GM18517 (cell line): ENCODE measurements around the gene ELAVL2.
"Not testable (repeated sequence)": the region's sequence is repeated elsewhere in the genome, so short reads cannot be mapped to it uniquely, and the experiment has no call there.

Source experiments
- ATAC-seq: cut with Tn5 transposase; IDR thresholded peaks from one replicate; pipeline ENCODE4 v1.9.1; 2021; ENCODE audit warnings: mild to moderate bottlenecking, moderate library complexity; ENCODE audit not compliant: unreplicated experiment

The ELAVL2 gene

DNA sequence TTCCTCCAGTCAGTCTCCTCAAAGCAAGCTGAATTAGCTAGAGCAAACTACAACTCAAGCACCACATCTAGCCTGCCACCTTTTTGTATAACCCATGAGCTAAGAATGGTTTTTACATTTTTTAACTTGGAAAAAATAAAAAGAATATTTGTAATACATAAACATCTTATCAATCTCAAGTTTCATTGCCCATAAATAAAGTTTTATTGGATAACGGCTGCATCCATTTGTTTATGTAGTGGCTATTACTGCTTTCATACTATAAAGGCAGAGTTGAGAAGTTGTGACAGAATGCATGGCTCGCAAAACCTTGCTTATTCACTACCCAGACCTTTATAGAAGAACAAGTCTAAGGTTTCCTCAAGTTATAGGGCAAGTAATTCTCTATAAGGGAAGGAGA, 95.7 kb downstream of the ELAVL2 start:
- ATAC-seq = no peak

DNA sequence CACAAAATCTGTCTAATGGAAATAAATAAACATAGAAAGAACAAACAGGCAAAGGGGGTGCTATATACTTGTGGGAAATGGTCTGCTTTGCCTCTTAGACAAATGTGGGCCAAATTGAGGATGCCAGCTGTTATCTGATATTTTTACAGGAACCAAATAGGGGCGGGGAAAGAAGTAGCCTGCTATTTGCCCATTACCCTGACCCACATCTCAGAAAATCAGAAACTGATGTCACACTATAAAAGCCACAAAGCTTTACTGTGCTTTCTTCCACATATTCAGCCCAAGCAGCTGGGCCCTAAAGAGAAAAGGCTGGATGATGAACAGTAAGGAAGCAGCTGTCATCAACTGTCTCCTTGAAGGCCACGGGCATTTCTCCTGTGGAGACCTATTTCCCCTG, 97.3 kb downstream of the ELAVL2 start:
- ATAC-seq = no peak

DNA sequence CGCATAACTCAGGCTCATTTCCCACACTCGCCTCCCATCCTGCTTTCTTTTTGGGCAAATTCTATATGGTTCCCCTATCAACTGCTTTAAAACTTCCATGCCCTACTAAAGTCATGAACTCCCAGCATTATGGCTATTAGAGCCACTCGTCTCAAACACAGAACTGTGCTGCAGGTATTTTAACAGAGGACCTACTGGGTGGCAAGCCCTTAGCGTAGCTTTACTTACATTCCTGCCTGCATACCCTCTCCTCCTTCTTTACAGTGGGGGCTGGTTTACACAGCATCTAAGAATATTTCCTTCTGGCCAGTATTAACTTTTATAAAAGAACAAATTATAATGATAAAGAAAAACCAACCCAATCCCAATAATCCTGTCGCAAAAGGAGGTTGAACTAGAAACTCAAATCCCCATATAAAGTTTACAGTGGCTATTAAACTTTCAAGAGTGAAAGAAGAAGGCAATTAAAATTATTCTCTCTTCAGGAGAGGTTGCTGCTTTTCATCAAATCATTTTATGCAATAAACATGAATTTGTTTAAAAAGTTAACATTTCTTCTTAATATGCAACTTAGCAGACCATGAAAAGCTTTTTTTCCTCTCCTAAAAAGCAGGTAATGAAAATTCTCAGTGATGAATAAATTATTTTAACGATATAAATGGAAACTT, 100.6 kb downstream of the ELAVL2 start:
- ATAC-seq = no peak

DNA sequence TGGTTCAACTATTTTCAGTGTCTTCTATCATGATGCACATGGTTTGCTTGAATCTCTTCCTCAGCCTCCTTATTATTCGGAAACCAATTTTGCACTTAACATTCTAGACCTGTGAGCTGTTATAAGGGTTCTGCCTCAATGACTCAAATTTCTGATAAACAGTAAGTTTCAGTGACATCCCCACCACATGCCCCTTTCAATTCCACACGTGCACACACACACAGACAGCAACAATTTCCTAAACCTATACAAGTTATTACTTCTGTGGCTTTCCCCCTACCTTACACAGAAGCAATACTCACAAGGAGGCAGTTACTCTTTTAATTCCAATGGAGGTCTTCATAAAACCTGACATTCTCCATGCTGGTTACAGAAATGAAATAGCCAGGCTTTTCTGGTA, 102.4 kb downstream of the ELAVL2 start:
- no peak for ATAC-seq

DNA sequence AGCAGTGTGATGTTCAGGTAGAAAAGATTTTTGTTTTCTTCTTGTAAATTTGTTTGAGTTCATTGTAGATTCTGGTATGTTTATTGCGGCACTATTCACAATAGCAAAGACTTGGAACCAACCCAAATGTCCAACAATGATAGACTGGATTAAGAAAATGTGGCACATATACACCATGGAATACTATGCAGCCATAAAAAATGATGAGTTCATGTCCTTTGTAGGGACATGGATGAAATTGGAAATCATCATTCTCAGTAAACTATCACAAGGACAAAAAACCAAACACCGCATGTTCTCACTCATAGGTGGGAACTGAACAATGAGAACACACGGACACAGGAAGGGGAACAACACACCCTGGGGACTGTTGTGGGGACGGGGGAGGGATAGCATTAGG, 103.0 kb downstream of the ELAVL2 start:
- not testable (repeated sequence) for ATAC-seq

DNA sequence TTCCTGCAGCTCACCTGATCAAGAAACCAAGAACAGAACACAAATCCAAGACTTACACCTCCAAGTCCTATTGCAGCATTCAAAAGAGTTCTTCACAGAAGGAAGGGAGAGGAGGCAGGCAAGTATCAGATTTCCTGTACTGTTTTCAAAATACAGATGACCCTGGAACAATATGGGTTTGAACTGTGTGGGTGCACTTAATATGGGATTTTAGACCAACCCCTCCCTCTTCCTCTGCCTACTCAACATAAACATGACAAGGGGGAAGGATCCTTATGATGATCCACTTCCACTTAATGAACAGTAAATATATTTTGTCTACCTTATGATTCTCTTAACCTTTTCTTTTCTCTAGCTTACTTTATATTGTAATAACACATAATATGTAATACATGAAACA, 104.6 kb downstream of the ELAVL2 start:
- no peak for ATAC-seq

DNA sequence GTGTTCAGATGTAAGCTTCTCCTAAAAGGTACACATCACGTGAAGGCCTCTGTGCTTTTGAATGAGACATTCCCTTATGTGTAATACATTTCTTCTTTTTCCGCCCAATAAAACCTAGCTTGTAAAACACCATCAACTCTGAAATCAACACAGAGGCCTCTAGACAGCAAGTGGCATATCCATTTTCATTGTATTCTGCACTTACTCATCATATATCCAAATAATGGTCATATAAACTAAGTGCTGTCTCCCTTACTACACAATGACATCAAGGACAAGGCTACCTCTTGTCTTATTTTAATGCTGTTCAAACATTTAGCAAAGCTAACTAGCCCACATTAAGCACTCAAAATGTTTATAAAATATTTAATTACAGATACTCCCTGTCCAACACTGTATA, 108.5 kb downstream of the ELAVL2 start:
- no peak for ATAC-seq

DNA sequence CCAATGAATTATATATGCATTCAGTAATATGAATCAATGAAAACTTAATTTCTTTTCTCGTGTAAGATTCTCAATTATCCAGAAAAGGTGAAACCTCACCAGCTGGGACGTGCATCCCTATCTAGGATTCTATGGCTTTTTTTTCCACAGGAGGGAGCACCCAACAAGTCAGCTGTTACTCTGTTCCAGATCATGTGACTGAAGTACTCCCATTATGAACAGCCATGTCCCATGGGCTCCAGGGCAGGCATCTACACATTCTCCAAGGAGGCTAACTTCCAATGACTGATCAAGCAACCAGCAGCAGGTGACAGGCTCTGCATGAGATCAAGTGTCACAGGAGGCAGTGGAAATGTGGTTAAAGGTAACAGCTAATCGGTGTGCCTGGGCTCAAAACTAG, 118.8 kb downstream of the ELAVL2 start:
- ATAC-seq = no peak

DNA sequence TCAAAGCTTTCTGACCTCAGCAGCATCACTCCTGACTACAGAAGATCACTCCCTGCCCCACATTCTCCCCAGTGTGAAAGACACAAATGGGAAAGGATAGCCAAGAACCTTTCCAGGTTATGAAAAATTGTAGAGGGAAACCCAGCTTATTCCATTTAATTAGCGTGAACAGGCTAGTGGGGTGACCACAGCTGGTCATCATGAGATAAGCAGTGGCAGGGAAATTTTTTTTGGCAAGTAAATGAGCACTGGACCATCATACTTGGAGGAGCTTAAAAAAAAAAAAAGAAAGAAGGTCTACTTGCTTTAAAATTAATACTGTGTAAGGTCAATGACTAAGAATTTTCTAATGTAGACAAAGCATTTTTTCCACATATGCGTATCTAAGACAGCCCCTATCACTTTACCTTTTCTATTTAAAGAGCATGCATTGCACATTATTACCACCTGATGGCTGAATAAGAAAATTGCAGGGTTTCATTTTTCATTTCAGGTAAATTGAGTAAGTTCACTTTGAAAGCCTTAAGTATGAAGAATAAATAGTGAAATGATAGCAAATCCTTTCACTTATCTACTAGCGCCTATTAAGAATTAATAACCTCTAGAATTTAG, 123.6 kb downstream of the ELAVL2 start:
- no peak for ATAC-seq

DNA sequence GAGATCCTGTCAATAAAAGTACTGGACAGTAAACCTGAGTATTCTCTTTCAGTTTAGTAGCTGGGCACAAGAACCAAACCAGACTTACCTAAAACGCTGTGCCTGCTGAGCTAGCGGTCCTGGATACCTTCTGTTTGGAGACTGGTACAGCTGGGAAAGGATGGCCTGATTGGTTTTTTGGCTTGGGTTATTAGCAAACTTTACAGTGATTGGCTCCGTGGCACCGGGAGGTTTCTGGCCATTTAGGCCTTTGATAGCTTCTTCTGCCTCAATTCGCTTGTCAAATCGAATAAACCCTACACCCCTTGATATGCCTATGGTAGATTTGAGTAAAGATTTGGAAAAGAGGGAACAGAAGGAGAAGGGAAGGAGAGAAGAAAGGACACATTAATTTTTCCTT, 124.7 kb downstream of the ELAVL2 start:
- ATAC-seq = no peak

DNA sequence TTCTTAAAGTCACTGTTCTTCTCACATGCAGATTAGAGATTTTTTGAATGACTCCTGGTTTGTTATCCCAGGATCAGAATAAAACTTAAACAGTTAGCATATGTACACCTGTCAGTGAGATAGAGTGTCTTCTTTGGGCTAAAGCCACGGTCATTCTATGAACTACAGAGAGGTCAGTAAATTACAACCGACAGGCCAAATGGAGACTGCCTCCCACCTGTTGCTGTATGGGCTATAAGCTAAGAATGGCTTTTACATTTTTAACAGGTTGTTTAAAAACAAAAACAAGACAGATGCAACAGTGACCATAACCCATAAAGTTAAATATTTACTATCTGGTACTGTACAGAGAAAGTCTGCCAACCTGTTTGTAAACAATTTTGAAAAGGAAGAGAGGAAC, 125.7 kb downstream of the ELAVL2 start:
- ATAC-seq = no peak

DNA sequence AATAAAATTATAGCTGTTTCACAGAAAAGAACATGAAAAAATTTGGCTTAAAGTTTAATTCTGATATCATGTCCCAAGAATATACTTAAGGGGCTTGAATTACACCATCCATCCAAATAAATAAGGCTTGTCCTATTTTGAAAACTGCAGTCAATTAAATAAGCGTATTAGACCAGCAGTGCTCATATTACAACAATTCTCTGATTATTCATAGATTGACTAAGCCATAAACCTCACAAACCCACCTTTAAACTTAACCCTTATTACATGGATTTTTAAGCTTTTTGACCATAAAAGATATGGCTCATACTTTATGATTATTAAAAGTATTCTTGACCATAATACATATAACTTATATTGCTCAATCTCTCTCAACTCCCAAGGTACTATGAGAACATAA, 127.9 kb downstream of the ELAVL2 start:
- no peak for ATAC-seq

DNA sequence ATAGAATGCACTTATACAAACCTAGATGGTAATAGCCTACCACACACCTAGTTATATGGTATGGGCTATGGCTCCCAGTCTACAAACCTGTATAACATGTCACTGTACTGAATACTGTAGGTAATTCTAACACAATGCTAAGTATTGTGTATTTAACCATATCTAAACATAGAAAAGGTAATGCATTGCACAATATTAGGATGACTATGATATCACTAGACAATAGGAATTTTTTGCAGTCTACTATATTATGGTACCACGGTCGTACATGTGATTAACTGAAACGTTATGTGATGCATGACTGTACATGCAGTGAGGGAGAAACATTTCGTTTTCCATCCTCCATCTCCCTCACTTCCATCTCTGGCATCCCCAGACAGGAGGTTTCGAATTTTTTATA, 130.5 kb downstream of the ELAVL2 start:
- no peak for ATAC-seq

DNA sequence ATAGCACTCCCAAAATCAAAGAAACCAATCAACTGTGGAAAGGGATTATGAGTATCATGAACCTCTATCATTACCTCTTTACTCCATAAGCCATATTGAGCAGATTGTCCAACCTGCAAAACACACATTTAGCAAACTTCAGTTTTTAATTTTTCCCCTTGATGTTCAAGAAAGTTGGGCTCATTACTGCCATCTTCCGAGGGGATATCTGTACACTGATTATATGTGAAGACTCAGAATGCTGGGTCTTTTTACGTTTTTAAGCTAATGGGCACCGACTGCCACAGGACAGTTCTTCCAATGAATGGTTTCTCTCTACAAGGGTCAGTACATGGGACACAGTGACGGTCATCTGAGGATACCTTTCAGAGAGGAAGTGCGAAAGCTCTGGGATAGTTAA, 132.7 kb downstream of the ELAVL2 start:
- no peak for ATAC-seq

DNA sequence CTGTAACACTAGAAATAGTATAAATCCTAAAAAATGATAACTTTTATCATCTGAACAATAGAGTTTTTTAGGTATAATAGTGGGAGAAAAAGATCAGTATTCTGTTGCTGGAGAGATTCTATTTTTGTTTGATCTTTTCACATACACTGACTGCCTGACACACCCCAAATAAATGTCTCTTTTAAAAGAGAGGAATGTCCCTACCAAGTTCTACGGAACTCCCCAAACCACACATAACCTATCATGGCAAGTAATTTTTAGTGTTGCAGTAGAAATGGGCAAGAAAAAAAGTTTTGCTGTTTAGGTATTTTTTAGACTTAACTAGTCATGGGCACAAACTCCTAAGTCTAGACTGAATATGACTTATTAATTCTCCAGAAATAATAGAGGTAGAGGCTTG, 139.1 kb downstream of the ELAVL2 start:
- ATAC-seq = no peak

DNA sequence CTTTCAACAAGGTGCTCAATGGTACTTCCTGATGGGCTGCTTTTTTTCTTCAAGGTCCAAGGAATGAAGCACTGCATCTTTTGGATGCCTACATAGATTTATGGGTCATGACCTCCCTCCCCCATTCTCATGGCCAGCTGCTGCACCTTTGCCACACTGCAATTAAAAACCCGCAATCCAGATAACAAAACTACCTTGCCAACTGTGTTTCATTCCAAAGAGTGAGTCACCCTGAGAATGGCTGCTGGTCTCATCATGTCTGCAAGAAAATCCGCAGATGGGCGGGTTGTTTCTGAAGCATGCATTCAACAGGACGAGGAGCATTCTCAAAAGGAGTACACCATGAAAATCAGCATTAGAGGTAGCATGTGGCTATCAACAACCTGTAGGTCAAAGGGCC, 139.8 kb downstream of the ELAVL2 start:
- no peak for ATAC-seq

DNA sequence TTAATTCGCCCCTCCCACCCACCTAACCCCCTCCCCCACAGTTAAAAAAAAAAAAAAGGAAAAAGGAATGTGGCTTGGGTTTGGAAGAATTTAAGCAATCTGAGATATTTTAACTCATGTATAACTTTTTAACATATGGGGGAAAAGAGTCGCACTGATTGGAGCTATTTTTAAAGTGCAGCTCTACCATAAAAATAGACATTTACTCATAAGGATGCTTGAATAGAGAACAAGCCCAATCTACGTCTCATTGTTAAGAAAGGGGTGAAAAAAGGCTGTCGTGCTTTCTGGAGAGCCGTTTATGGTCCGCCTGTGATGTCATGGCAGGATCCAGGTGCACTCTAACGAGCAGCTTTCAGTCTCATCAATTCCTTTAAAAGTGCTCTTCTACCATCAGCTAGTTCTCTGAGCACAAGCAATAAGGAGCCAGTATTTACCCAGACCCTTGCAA, 142.4 kb downstream of the ELAVL2 start:
- no peak for ATAC-seq

DNA sequence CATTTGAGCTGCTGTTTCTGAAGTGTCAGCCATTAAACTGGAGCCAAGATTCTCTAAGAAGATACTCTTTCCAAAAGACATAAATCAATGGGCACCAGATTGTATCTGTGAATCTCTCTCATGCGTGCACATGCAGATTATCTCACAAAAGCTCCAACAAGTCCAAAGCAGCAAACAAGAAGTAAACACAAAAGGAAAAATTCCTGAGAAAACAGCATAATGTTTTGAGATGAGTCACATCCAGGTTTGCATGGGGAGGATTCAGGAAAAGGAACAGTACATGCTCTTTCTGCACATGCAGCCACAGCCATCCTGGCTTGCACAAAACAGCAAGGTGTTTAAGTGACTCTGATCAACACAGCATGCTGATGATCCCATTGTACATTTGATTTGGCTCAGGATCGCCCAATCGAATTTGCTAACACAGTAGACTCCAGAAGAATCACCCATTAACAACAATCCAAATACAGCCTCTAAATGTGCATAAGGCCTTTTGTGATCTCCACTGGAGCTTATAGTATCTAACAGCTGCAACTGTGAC, 143.1 kb downstream of the ELAVL2 start:
- no peak for ATAC-seq

DNA sequence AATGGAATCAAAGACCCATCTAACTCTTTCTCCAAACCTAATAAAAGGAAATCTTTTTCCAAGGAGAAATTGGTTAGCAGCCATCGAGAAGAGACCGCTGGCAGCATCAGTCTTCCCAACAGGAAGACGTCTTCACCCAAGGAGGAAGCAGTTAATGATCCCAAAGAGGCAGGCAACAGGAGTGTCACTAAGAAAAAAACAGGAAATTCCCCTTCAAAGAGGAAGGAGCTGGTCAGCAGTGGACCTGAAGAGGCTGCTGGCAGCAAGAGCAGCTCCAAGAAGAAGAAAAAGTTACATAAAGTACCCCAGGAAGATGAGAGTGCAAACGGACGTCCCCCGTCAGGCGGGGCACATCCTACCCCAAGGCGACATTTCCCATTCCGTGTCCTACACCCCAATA, 143.7 kb downstream of the ELAVL2 start:
- no peak for ATAC-seq

DNA sequence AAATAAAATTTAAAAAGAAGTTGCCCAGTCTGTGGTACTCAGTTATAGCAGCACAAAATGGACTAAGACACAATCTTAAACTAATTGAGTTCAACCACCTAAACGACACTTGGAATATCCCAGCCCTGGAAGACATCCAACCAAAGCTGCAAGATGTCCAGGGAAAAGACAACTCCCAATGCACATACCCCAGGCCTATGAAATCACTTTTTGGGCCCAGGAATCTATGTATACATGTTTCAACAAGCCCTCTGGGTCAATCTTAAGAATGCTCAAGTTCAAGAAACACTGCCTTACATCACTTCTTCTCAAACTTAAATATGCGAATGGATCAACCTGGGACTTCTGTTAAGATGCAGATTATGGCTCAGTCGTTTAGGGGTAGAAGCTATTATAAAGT, 148.6 kb downstream of the ELAVL2 start:
- ATAC-seq = no peak

DNA sequence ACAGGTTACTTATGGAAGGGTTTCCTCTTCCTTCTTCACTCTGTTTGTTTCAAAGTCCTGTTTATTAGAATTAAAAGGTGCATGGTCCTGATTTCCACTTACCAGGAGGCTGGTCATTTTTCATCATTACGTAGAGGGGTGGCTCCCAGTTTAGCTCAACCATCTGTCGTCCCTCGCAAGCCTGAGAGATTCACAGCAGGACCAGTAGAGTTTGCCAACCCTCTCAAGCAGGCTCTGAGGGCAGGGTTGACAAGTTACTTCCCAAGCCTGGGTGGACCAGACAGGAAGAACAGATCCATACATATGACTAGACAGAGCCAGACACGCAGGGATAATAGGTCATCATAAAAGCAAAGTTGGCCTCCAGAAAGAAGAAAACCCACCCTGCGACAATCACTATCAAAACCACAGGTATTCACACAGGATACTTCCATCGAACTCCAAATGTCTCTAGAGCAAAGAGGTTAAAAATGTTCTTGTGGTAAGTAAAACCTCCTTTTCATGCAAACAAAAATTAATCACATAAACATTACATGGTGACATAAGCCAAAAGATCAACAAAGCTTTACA, 151.9 kb downstream of the ELAVL2 start:
- ATAC-seq = no peak

DNA sequence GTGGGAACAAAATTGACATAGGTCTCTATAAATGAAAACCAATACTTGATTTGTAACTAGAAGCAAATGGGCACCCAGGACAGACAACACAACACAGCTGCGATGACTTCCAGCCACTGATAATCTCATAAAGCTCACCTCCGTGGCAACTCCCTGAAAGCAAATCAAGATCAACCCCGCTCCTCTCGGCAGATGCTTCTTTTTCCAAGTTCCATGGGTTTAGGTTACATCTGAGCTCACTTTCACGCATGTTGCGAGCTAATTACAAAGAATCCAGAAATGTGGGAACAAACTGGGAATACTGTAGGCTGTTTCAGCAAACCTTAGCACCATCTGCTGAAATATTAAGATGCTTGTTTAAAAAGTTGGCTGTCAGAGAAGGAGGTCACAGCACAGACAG, 153.9 kb downstream of the ELAVL2 start:
- ATAC-seq = no peak
